Measurements from ENCODE around the gene GFAP.
"Not testable (repeated sequence)": the region's sequence is repeated elsewhere in the genome, so short reads cannot be mapped to it uniquely, and the experiment has no call there.

GFAP gene

DNA sequence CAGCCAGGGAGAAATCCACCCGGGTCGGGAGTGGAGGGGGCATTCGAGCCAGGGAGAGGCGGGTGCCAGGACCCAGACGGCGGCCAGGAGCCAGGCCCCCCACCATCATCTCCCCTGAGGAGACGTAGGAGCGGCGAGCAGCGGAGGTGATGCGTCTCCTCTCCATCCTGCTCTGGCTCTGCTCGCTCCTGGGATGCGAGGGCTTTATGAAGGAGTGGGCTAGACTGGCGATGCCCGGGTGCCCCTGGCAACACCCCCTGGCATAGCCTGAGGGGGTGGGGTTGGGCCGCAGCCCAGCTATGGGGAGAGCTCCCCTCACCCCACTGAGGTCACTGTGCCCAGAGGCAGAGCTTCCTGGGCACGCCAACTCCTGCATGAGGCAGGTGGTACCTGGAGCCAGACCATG lies at the start of gene GFAP:
TSS of gene GFAP (minus strand) at position 180 of the 406 bp plus-strand sequence. CDS start at position 166, 14 bp downstream.
- no peak for DNase-seq (ENCODE audit: low read depth)

DNA sequence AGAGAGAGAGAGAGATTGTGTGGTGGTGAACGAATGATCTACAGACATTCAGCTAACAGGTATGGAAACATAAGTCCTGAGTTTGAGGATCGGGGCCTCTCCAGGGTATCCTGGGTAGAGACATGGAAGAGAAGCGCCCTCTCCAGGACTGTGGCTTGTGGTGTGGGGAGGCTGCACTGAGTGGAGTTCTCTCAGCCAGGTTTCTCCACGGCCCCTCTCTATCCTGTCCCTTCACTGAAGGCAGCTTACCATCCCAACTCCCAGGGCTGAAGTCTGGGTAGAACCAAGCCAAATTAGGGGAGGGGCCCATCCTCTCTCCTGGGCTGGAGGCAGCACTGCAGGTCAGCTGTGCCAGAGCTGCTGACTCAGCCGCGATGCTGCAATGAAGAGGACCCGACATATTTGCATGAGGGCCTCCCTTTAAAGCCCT lies 46.6 kb upstream of the GFAP start:
- DNase-seq (ENCODE audit: low read depth): no peak

DNA sequence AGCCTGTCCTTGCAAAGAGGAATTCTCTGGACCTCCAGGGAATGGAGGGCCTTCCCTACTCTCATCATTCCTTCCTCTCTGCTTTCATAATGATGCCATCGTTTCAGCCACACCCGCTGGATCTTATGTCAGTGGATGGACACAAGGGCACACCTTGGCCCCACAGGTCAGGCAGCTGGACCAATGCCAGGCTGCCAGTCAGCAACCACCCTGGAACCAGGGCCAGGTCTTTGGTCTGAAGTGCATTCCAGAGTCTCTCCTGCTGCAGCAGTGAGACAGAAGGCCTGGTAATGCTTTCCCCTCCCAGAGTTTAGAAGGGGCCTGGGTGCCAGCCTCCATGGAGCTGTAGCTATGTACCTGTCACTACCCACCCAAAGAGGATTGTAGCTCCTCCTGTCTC lies 45.4 kb upstream of the GFAP start:
- no peak for DNase-seq (ENCODE audit: low read depth)

GRCh38 chr17:44959821-44960531 lies 44.7 kb upstream of the GFAP start:
- no peak for DNase-seq (ENCODE audit: low read depth)

DNA sequence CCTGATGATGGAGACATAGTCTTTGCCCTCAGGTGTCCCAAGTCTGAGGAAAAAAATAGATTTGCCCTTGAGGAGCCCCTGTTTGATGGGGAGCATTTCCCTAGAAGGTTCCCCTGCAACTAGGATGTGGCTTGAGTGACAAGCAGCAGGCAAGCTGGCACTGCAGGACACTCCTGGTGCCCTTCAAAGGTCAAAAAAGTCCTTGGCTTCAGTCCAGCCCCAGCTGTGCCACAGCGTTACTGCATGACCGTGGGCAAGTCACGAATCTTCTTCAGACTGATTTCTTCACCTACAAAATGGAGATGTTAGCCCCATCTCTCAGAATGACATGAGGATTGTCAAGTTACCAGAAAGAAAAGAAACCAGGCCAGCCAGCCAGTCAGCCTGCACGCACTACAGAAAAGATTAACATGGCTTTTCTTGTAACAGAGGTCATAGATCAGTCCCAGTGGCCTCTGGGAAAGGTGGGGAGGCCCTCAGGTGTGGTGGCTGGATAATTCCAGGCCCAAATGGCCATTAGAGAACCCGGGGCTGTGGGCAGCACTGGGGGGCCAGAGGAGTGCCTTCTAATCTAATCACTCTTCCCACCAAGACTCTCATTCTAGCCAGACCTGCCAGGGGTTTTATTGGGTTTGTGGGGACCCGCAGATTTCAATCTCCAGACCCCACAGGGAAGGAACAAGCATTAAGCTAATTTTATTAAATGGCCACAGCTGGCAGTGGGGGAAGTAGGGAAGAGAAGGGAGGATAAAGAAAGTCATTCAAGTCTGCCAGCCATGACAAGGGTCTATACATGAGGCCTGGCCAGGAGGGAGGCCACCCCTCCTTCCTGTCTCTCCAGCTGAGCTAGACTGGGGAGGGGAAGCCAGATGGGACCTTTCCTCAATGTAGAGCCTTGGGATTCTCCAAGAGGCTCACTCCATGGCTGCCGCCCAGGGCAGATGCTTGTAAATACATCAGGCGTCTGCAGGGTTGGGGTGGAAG lies 42.0 kb upstream of the GFAP start:
- no peak for DNase-seq (ENCODE audit: low read depth)

- DNase-seq (ENCODE audit: low read depth): no peak
Measured at GRCh38 chr17:44955674-44956425, 40.5 kb upstream of the GFAP start.

- DNase-seq (ENCODE audit: low read depth): no peak
Measured at GRCh38 chr17:44952946-44953475, 37.7 kb upstream of the GFAP start.

- DNase-seq (ENCODE audit: low read depth): no peak
Measured at GRCh38 chr17:44948315-44948795, 33.1 kb upstream of the GFAP start.

- peak; percentile 94 for DNase-seq (ENCODE audit: low read depth)
Measured at GRCh38 chr17:44947461-44948314, 32.4 kb upstream of the GFAP start, which contains the start of gene KIF18B. KIF18B (minus strand) TSS chr17:44947773; CDS start chr17:44936344, 11,429 bp downstream.

GRCh38 chr17:44945652-44946051 lies 30.4 kb upstream of the GFAP start:
- not testable (repeated sequence) for DNase-seq (ENCODE audit: low read depth)

DNA sequence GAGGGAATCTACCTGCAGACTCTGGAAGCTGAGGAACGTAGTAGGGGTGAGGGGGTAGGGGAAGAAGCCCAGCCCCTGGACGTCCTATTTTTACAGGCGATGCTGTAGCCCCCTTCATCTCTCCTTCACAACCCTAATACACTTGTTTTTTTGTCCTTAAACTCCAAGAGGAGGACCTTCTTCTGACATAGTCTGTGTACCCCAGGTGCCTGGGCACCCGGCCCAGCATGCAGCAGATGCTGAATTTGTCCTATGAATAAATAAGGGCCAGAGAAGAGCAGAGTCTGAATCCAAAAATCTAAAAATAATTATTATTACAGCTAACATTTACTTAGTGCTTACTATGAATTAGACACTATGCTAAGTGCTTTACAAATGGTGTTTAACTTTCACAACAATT lies 27.2 kb upstream of the GFAP start:
- no peak for DNase-seq (ENCODE audit: low read depth)

DNA sequence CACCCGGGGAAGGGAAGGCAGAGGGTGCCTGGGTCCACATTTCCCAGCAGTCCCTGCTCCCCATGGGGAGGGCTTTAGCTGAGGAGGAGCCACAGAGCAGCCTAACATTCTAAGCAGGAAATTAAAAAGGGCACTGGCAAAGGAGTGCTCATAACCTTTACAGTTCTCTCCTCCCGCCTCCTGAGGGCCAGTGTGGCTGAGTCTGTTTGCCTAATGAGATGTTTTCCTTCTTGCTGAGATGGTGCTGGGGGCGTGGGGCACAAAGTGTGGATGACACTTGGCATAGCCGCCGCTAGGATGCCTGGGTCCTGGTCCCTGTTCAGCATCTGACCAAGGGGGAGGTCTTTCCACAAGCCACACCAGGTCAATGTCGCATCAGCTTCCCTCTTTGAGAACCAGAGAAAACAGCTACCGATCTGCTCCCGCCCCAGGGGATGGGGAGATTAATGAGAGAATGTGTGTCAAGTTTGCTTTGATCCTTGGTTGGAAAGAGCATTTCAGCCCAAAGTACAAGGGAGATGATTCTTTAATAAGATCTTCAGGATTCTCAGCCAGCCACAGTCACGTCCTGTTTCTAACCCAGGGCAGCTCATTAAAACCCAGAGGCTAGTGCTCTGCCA lies 26.5 kb upstream of the GFAP start:
- DNase-seq (ENCODE audit: low read depth): no peak

DNA sequence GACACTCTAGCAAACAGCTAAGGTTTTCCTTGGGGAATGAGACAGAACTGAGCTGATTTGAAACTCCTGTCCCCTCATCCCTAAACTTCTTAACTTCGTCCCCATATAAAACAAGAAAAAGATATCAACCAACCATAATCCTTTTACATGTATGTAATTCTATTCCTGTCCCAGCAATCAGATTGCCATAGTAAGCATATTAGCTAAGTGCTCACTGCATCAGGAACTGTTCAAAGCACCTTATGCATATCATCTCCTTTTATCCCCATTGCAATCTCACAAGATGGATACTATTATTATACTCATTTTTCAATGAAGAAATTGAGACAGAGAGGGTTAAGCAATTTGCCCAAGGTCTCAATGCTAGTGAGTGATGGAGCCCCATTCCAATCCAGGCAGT lies 25.5 kb upstream of the GFAP start:
- no peak for DNase-seq (ENCODE audit: low read depth)

DNA sequence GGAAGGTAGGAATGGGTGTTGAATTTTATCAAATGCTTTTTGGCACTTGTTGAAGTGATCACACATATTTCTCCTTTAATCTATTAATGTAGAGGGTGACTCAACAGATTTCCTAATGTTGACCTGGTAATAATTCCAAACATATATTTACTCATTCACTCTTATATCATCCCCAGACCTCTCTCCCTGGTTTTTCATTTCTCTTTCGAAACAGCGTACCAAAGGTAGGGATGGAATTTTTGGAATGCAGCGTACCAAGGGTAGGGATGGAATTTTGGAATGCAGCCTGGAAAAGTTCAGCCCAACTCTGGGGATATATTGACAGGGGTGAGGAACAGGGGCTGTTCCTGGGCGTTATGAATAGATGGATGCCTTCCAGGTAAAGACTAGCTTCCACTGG lies 25.0 kb upstream of the GFAP start:
- DNase-seq (ENCODE audit: low read depth): no peak

DNA sequence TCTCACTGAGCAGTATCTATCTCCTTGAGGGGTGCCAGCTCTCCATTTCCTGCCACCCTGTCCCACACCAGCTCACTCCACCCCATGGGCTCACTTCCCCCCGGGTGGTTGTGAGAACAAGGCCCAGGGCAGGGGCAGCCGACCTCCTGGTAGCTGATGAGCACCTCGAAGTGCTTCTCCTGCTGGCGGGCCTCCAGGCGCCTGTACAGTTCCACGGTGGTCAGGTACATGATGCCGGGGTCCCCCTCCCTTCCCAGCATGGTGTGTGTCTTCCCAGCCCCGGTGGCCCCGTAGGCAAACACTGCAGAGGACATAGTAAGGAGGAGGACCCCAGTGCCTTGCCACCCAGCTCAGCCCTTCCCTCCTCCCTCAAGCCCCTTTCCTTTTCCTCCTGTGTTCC lies 19.8 kb upstream of the GFAP start:
- DNase-seq (ENCODE audit: low read depth): no peak

DNA sequence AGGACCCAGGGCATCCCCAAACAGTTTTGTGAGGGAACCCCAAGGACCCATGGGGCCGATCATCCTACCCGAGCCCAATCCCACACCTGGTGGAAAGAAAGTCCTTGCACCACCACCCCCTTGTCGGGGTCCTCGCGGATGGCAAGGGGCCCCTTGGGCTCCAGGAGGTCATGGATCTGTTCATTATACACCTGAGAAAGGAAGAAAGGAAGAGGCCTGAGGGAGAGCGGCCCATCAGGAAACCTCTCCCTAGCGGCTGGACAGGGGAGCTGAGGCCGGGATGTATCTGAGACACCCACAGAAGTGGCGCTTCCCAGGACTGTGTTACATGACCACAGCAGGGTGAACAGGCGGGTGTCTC lies 19.4 kb upstream of the GFAP start:
- DNase-seq (ENCODE audit: low read depth): no peak

- DNase-seq (ENCODE audit: low read depth): no peak
Measured at GRCh38 chr17:44933824-44934744, 18.8 kb upstream of the GFAP start.

DNA sequence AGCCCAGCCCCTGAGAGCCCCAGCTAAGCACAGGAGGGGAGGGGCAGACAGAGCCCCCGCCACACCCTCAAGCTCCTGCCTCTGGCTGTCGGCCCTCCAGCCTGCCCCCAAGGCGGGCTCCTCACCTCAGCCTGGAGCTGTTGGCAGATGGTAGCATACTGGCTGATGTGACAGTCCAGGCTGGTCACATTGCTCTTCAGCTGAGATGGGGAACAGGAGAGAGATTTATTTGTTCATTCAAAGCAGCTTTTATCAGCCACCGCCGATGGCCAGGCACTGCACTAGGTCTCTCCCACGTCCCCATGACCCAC lies 17.4 kb upstream of the GFAP start:
- no peak for DNase-seq (ENCODE audit: low read depth)

DNA sequence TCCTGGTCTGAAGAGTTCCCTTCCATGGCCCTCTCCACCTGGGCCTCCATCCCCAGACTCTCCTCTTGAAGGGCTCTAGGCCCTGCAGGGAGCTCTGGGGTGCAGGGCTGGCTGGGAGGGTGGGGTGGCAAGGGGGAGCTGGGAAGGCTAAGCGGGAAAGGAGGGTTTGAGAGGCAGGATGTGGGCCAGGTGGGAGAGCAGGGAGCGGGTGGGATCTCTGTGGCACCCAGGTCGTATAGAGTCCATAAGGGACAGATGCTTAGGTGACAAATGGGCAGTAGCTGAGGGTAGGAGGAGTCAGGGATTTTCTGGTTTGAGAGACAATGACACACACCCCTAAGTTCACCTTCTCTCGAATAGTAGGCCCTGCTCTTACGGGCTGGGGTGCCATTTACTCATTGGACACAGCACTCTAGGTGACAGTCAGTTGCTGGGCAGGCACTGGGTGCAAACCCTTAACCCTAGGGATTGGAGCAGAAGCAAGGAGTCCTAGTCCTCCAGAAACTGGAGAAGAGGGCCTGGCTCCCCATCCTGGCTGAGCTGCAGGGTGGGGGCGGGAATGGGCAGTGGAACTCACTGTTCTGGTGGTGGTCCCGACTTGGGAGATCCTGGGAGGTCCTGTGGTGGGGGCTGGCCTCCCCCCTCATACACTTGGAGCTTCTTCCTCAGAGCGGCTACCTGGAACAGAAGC lies 16.9 kb upstream of the GFAP start:
- DNase-seq (ENCODE audit: low read depth): no peak

All from CMK (cell line).